Measurements from ENCODE around the gene NKAIN2.

Gene NKAIN2

DNA sequence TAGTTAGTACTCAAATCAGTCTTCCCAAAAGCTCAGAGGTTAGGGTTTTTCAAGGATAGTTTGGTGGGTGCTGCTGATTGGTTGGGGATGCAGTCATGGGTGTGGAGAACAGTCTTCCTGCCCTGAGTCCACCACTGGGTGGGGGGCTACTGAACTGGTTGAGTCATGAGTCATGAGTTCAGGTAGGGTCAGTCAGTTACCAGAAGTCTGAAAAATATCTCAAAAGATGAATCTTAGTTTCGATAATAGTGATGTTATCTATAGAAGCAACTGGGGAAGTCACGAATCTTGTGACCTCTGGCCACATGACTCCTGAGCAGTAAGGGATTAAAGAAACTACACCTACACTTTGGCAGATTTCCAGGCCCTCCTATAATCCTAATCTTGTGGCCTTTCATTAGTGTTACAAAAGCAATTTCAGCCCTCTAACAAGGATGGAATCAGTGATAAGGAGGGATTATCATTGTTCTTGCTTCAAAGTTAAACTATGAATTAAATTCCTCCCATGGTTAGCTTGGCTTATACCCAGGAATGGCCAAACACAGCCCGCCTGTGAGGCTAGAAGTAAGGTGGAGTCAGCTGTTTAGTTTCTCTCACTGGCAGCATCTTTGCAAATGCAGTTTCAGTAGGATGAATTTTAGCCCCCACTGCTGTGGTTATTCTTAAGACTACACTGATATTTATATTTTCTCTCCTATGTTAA, 33.3 kb upstream of the NKAIN2 start:
- ChIA-PET POLR2A (no interaction called here), CTCF (no interaction called here)
- TF ChIP-seq, protein P1, sequence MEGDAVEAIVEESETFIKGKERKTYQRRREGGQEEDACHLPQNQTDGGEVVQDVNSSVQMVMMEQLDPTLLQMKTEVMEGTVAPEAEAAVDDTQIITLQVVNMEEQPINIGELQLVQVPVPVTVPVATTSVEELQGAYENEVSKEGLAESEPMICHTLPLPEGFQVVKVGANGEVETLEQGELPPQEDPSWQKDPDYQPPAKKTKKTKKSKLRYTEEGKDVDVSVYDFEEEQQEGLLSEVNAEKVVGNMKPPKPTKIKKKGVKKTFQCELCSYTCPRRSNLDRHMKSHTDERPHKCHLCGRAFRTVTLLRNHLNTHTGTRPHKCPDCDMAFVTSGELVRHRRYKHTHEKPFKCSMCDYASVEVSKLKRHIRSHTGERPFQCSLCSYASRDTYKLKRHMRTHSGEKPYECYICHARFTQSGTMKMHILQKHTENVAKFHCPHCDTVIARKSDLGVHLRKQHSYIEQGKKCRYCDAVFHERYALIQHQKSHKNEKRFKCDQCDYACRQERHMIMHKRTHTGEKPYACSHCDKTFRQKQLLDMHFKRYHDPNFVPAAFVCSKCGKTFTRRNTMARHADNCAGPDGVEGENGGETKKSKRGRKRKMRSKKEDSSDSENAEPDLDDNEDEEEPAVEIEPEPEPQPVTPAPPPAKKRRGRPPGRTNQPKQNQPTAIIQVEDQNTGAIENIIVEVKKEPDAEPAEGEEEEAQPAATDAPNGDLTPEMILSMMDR (IDR thresholded peaks at IDR 0.05; ENCODE audit: insufficient read depth, low read length, missing control alignments) = no peak
- no peak for DNase-seq (ENCODE audit: low read depth, low spot score)
- no peak overlapping the region for H3K4me3 ChIP-seq (ENCODE audit: low read depth, low read length)

DNA sequence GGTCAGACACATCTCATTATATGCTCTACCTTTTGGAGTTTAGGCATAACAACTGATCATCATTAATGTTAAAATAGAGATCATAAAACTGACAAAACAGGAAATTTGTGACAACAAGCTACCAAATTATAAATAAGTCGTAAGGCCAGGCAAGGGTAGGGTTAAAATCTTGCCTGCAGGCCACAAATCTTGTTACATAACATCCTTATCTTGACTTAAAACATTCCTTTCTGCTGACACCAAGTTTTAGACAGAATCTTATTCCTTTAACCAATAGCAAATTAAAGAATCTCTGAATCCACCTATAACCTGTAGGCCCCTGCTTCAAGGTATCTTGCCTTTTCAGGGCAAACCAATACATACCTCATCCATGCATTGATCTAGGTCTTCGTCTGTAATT, 32.5 kb upstream of the NKAIN2 start:
- TF ChIP-seq, protein P1 (IDR thresholded peaks at IDR 0.05; ENCODE audit: insufficient read depth, low read length, missing control alignments) = no peak
- no peak for DNase-seq (ENCODE audit: low read depth, low spot score)
- ChIA-PET POLR2A (no interaction called here), CTCF (no interaction called here)
- H3K4me3 ChIP-seq (ENCODE audit: low read depth, low read length) = no peak overlapping the region

DNA sequence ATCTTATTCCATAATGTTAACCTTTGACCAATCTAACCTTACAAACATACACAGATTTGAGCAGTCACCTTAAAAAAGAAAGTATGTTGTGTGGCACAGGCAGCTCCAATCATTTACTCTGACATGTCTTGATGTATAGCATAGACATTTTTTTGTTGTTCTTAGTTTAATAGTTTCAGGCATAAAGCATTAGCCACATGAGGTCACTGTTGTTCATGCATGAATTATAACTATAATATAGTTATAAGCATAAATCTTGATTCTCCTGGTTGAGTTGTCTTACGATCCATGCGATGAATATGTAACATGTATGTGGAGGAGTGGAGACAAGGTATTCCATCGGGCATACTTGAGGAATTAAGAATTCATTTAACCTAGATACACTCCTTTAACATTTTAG, 26.1 kb upstream of the NKAIN2 start:
- no peak overlapping the region for H3K4me3 ChIP-seq (ENCODE audit: low read depth, low read length)
- POLR2A ChIA-PET = no interaction called here
- TF ChIP-seq, protein P1 (IDR thresholded peaks at IDR 0.05; ENCODE audit: insufficient read depth, low read length, missing control alignments) = no peak
- no peak for DNase-seq (ENCODE audit: low read depth, low spot score)
- CTCF ChIA-PET = interaction anchor here (1.3 kb wide), 1 partner anchor 1076 kb away, joined by 4 read pairs; no protein-coding TSS in a partner anchor

DNA sequence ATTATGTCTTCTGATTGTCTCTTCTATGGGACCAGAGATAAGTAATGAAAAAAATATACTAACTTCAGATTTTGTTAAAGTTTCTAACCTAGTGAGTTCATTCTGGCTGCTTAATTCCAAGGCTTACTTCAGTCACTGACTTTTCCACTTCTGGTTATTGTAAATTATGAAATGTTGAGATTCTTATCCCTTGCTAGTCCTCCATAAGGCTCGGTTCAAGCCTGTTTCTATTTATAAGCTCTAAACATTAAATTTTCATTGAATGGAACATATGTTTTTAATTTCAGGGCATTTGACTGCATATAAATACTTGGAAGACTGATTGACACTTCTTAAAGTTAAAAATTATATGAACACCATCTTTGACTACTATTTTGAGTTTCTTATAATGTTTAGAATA, 23.6 kb upstream of the NKAIN2 start:
- no peak overlapping the region for H3K4me3 ChIP-seq (ENCODE audit: low read depth, low read length)
- ChIA-PET POLR2A (no interaction called here), CTCF (interaction anchor here (1.8 kb wide), 1 partner anchor 23 kb away, joined by 7 read pairs; no protein-coding TSS in a partner anchor)
- TF ChIP-seq, protein P1 (IDR thresholded peaks at IDR 0.05; ENCODE audit: insufficient read depth, low read length, missing control alignments) = no peak
- DNase-seq (ENCODE audit: low read depth, low spot score) = no peak

DNA sequence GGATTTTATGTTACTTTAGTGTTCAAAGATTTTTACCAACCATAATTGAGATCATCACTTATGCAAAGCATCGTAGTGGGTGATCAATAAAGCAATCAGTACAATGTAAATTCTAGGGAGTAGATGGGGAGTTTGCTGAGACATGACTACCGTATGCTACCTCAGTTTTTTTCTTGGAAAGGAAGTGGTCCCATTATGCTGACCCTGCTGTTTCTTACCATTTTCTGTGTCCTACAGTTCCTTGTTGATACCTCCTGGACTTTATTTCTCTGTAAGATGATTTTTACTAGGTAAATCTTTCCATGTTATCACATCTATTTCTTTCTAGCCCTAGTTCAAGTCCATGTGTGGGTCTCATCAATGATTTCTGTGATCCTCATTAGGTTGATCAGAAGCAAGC, 19.3 kb upstream of the NKAIN2 start:
- no peak for DNase-seq (ENCODE audit: low read depth, low spot score)
- ChIA-PET POLR2A (no interaction called here), CTCF (no interaction called here)
- H3K4me3 ChIP-seq (ENCODE audit: low read depth, low read length) = no peak overlapping the region
- TF ChIP-seq, protein P1 (IDR thresholded peaks at IDR 0.05; ENCODE audit: insufficient read depth, low read length, missing control alignments) = no peak

DNA sequence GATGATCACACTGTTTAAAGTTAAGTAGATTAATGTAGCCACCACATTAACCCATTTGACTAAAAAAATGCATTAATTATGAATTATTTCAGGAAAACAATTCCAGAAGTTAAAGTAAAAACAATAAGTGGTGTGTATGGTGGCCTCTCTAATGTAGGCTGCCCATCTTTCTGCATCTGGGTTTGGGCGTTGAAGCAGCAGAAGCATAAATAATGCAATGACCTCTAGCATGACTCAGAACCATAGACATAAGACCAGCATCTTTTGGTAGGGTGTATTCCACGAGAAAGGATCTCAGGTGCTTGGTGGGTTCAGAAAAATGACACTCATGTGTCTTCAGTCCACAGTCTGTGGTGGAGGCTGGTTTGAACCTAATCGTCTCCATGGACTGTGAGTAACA, 18.6 kb upstream of the NKAIN2 start:
- POLR2A ChIA-PET = no interaction called here

More for the DNA sequence above, 18.6 kb upstream of the NKAIN2 start:
- H3K4me3 ChIP-seq (ENCODE audit: low read depth, low read length) = no peak overlapping the region
- no peak for DNase-seq (ENCODE audit: low read depth, low spot score)
- TF ChIP-seq, protein P1 (IDR thresholded peaks at IDR 0.05; ENCODE audit: insufficient read depth, low read length, missing control alignments) = no peak
- CTCF ChIA-PET = no interaction called here
